PFSK-1 (cell line): ENCODE results near the gene C10orf71.

Experiments
- FOXP2 ChIP-seq: optimal IDR thresholded peaks from 2 replicates; pipeline ENCODE3; 2011; ENCODE audit warnings: borderline replicate concordance, control low read depth, inconsistent platforms; ENCODE audit not compliant: insufficient read depth; ENCODE audit errors: extremely low read length, extremely low read depth
- POLR2AphosphoS5 ChIP-seq: IDR thresholded peaks from 2 replicates; pipeline ENCODE4 v1.6.1; 2012; ENCODE audit warnings: low read depth, mild to moderate bottlenecking, control low read depth, low read length, moderate library complexity
- REST ChIP-seq, 2 experiments: IDR thresholded peaks; 2 replicates each; pipeline versions ENCODE4 v1.6.1 to v1.8.0; 2011 to 2012; ENCODE audit warnings: low read depth in 2 of 2, low read length in 2 of 2, control low read depth in 1 of 2, inconsistent platforms in 1 of 2, mild to moderate bottlenecking in 1 of 2, moderate library complexity in 1 of 2; ENCODE audit not compliant: insufficient read depth in 1 of 2
- SIN3A ChIP-seq: IDR thresholded peaks from 2 replicates; pipeline ENCODE4 v1.6.1; 2012; ENCODE audit warnings: mild to moderate bottlenecking, low read length, moderate library complexity, borderline replicate concordance; ENCODE audit not compliant: insufficient read depth
- TAF1 ChIP-seq: IDR thresholded peaks from 2 replicates; pipeline ENCODE4 v1.6.1; 2012; ENCODE audit warnings: low read length, control low read depth, borderline replicate concordance; ENCODE audit not compliant: insufficient read depth

The C10orf71 gene

GRCh38 chr10:49328401-49329145 is 29.6 kb downstream of the C10orf71 start:
- no peak for TF ChIP-seq POLR2AphosphoS5
- TF ChIP-seq REST (IDR thresholded peaks at IDR 0.05; ENCODE audit: insufficient read depth in 1 of 2, low read depth in 2 of 2, low read length in 2 of 2): no peak
- no peak for TF ChIP-seq TAF1
- no peak for TF ChIP-seq SIN3A
- no peak for TF ChIP-seq FOXP2

- TF ChIP-seq SIN3A (no peak), REST (IDR thresholded peaks at IDR 0.05; ENCODE audit: insufficient read depth in 1 of 2, low read depth in 2 of 2, low read length in 2 of 2) (no peak), TAF1 (no peak), POLR2AphosphoS5 (no peak), FOXP2 (no peak)
Observed at GRCh38 chr10:49329146-49329505, 30.2 kb downstream of the C10orf71 start.

GRCh38 chr10:49330127-49330665 is 31.2 kb downstream of the C10orf71 start:
- no peak for TF ChIP-seq FOXP2
- TF ChIP-seq SIN3A: no peak
- no peak for TF ChIP-seq POLR2AphosphoS5
- TF ChIP-seq TAF1: no peak
- TF ChIP-seq REST (IDR thresholded peaks at IDR 0.05; ENCODE audit: insufficient read depth in 1 of 2, low read depth in 2 of 2, low read length in 2 of 2): no peak

DNA sequence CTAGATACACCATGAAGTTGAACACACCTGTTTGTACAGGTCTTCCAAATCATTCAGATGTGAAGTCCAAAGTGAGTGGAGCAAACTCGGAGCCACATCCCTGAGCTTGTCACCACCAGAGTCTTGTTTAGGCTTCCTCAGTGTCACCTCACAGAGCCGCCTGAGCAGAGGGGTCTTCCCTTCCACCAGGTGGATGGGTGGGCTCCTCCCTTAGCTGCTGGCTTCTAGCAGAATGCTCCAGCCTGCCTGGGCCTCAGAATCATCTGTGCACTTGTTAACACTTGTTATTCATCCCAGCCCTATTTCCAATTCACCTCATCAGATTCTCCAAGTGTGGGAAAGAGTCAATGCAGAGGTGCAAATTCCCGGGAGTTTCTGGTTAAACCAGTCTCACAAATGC is 32.5 kb downstream of the C10orf71 start:
- TF ChIP-seq FOXP2 (no peak), POLR2AphosphoS5 (no peak), SIN3A (no peak), TAF1 (no peak), REST (IDR thresholded peaks at IDR 0.05; ENCODE audit: insufficient read depth in 1 of 2, low read depth in 2 of 2, low read length in 2 of 2) (no peak)
